ENCODE data around the gene CBLB.

Gene CBLB

GRCh38 chr3:105876780-105877327, 8.0 kb upstream of the CBLB start:
- no peak for TF ChIP-seq CTCF (IDR thresholded peaks at IDR 0.05; ENCODE audit: low read depth, low read length)
- TF ChIP-seq EZH2phosphoT487 (IDR thresholded peaks at IDR 0.05; ENCODE audit: low read depth): no peak
- no peaks in the 10 kb centered on the region for H3K9me3 ChIP-seq (ENCODE audit: insufficient read depth, low read length)
- H3K27me3 ChIP-seq (ENCODE audit: low read depth, low read length): no peaks in the 10 kb centered on the region
- no peak overlapping the region for H3K4me3 ChIP-seq (ENCODE audit: low read length)
- H2AFZ ChIP-seq (ENCODE audit: low read depth, low read length): no peak overlapping the region
- no peaks in the 10 kb centered on the region for H3K4me1 ChIP-seq (ENCODE audit: low read length)
- no peaks in the 10 kb centered on the region for H4K20me1 ChIP-seq (ENCODE audit: insufficient read depth, low read length)
- H3K79me2 ChIP-seq (ENCODE audit: low read length): no peaks in the 10 kb centered on the region
- H3K36me3 ChIP-seq (replicated peaks; ENCODE audit: low read depth, low read length): no peaks in the 10 kb centered on the region
- no peak overlapping the region for H3K27ac ChIP-seq (ENCODE audit: low read length)
- no peak overlapping the region for H3K9ac ChIP-seq (ENCODE audit: low read length)
- no peak overlapping the region for H3K4me2 ChIP-seq (ENCODE audit: low read length)

GRCh38 chr3:105869861-105870755, 1.3 kb upstream of the CBLB start:
- peak overlapping the region; percentile 53 for H3K9ac ChIP-seq (ENCODE audit: low read length)
- peaks cover 28% of the 10 kb centered on the region for H3K4me1 ChIP-seq (ENCODE audit: low read length)
- no peak for TF ChIP-seq EZH2phosphoT487 (IDR thresholded peaks at IDR 0.05; ENCODE audit: low read depth)
- no peaks in the 10 kb centered on the region; the same call in 1 of the 2 replicates for H4K20me1 ChIP-seq (ENCODE audit: insufficient read depth, low read length)
- H3K4me2 ChIP-seq (ENCODE audit: low read length): peak overlapping the region; percentile 88
- peaks cover 3% of the 10 kb centered on the region for H3K36me3 ChIP-seq (replicated peaks; ENCODE audit: low read depth, low read length)
- H2AFZ ChIP-seq (ENCODE audit: low read depth, low read length): peak overlapping the region; percentile 86
- H3K79me2 ChIP-seq (ENCODE audit: low read length): no peaks in the 10 kb centered on the region; the same call in 1 of the 2 replicates
- peaks cover 5% of the 10 kb centered on the region; the same call in 1 of the 2 replicates for H3K27me3 ChIP-seq (ENCODE audit: low read depth, low read length)
- no peaks in the 10 kb centered on the region for H3K9me3 ChIP-seq (ENCODE audit: insufficient read depth, low read length)
- no peak overlapping the region for H3K27ac ChIP-seq (ENCODE audit: low read length)
- H3K4me3 ChIP-seq (ENCODE audit: low read length): peak overlapping the region; percentile 81

- H3K4me1 ChIP-seq (ENCODE audit: low read length): peaks cover 28% of the 10 kb centered on the region
- TF ChIP-seq EZH2phosphoT487 (IDR thresholded peaks at IDR 0.05; ENCODE audit: low read depth) (no peak), CTCF (IDR thresholded peaks at IDR 0.05; ENCODE audit: low read depth, low read length) (no peak)
- no peaks in the 10 kb centered on the region; the same call in 1 of the 2 replicates for H3K79me2 ChIP-seq (ENCODE audit: low read length)
- H3K4me2 ChIP-seq (ENCODE audit: low read length): peak overlapping the region; percentile 88
- H3K9ac ChIP-seq (ENCODE audit: low read length): peak overlapping the region; percentile 53
- H3K27ac ChIP-seq (ENCODE audit: low read length): no peak overlapping the region
- no peaks in the 10 kb centered on the region for H3K9me3 ChIP-seq (ENCODE audit: insufficient read depth, low read length)
- H3K27me3 ChIP-seq (ENCODE audit: low read depth, low read length): peaks cover 8% of the 10 kb centered on the region; the same call in 1 of the 2 replicates
- no peaks in the 10 kb centered on the region; the same call in 1 of the 2 replicates for H4K20me1 ChIP-seq (ENCODE audit: insufficient read depth, low read length)
- H2AFZ ChIP-seq (ENCODE audit: low read depth, low read length): peak overlapping the region; percentile 86
- peak overlapping the region; percentile 81 for H3K4me3 ChIP-seq (ENCODE audit: low read length)
- peaks cover 3% of the 10 kb centered on the region for H3K36me3 ChIP-seq (replicated peaks; ENCODE audit: low read depth, low read length)
Measured at GRCh38 chr3:105869531-105869833, 670 bp upstream of the CBLB start.

GRCh38 chr3:105868431-105868741, 426 bp downstream of the CBLB start:
- no peaks in the 10 kb centered on the region for H3K9me3 ChIP-seq (ENCODE audit: insufficient read depth, low read length)
- peaks cover 17% of the 10 kb centered on the region for H3K27me3 ChIP-seq (ENCODE audit: low read depth, low read length)
- H3K79me2 ChIP-seq (ENCODE audit: low read length): no peaks in the 10 kb centered on the region; the same call in 1 of the 2 replicates
- peak overlapping the region; percentile 95 for H3K4me2 ChIP-seq (ENCODE audit: low read length)
- H4K20me1 ChIP-seq (ENCODE audit: insufficient read depth, low read length): peaks cover 5% of the 10 kb centered on the region; the same call in 1 of the 2 replicates
- peaks cover 28% of the 10 kb centered on the region for H3K4me1 ChIP-seq (ENCODE audit: low read length)
- H3K27ac ChIP-seq (ENCODE audit: low read length): peak overlapping the region; percentile 5; the same call in 1 of the 2 replicates
- peak overlapping the region; percentile 81 for H3K4me3 ChIP-seq (ENCODE audit: low read length)
- peaks cover 8% of the 10 kb centered on the region for H3K36me3 ChIP-seq (replicated peaks; ENCODE audit: low read depth, low read length)
- TF ChIP-seq EZH2phosphoT487 (IDR thresholded peaks at IDR 0.05; ENCODE audit: low read depth) (no peak), CTCF (IDR thresholded peaks at IDR 0.05; ENCODE audit: low read depth, low read length) (no peak)
- peak overlapping the region; percentile 72 for H3K9ac ChIP-seq (ENCODE audit: low read length)
- peak overlapping the region; percentile 67; the same call in 1 of the 2 replicates for H2AFZ ChIP-seq (ENCODE audit: low read depth, low read length)

Measured in OCI-LY3 (cell line).